ENCODE results near the gene ZNF536.
"Not testable (repeated sequence)": the region's sequence is repeated elsewhere in the genome, so short reads cannot be mapped to it uniquely, and the experiment has no call there.

The ZNF536 gene

GRCh38 chr19:30450100-30450499 lies 77.9 kb downstream of the ZNF536 start:
- DNase-seq: no peak

GRCh38 chr19:30450835-30451321 lies 78.7 kb downstream of the ZNF536 start:
- DNase-seq: no peak

GRCh38 chr19:30452931-30453330 lies 80.7 kb downstream of the ZNF536 start:
- no peak for DNase-seq

GRCh38 chr19:30453743-30454142 lies 81.6 kb downstream of the ZNF536 start:
- no peak for DNase-seq

GRCh38 chr19:30455881-30456280 lies 83.7 kb downstream of the ZNF536 start:
- no peak for DNase-seq

GRCh38 chr19:30457484-30457883 lies 85.3 kb downstream of the ZNF536 start:
- no peak for DNase-seq

- no peak for DNase-seq
Measured at GRCh38 chr19:30459859-30460258, 87.7 kb downstream of the ZNF536 start.

- DNase-seq: no peak
Measured at GRCh38 chr19:30464162-30464561, 92.0 kb downstream of the ZNF536 start.

GRCh38 chr19:30466598-30466997 lies 94.4 kb downstream of the ZNF536 start:
- DNase-seq: not testable (repeated sequence)

GRCh38 chr19:30467239-30467638 lies 95.1 kb downstream of the ZNF536 start:
- DNase-seq: no peak

- no peak for DNase-seq
Measured at GRCh38 chr19:30469774-30470173, 97.6 kb downstream of the ZNF536 start.

- DNase-seq: no peak
Measured at GRCh38 chr19:30471441-30471840, 99.3 kb downstream of the ZNF536 start.

- DNase-seq: no peak
Measured at GRCh38 chr19:30473334-30473867, 101.2 kb downstream of the ZNF536 start.

GRCh38 chr19:30476997-30477396 lies 104.8 kb downstream of the ZNF536 start:
- no peak for DNase-seq

- no peak for DNase-seq
Measured at GRCh38 chr19:30479231-30479630, 107.0 kb downstream of the ZNF536 start.

GRCh38 chr19:30480097-30480496 lies 107.9 kb downstream of the ZNF536 start:
- no peak for DNase-seq

GRCh38 chr19:30481063-30481462 lies 108.9 kb downstream of the ZNF536 start:
- DNase-seq: no peak

- DNase-seq: no peak
Measured at GRCh38 chr19:30481823-30482222, 109.6 kb downstream of the ZNF536 start.

- no peak for DNase-seq
Measured at GRCh38 chr19:30482956-30483355, 110.8 kb downstream of the ZNF536 start.

GRCh38 chr19:30486250-30486649 lies 114.1 kb downstream of the ZNF536 start:
- not testable (repeated sequence) for DNase-seq

- DNase-seq: no peak
Measured at GRCh38 chr19:30487178-30487577, 115.0 kb downstream of the ZNF536 start.

- no peak for DNase-seq
Measured at GRCh38 chr19:30488191-30488590, 116.0 kb downstream of the ZNF536 start.

- no peak for DNase-seq
Measured at GRCh38 chr19:30490760-30491159, 118.6 kb downstream of the ZNF536 start.

GRCh38 chr19:30492586-30493270 lies 120.5 kb downstream of the ZNF536 start:
- no peak for DNase-seq

- DNase-seq: no peak
Measured at GRCh38 chr19:30497034-30497433, 124.8 kb downstream of the ZNF536 start.

Measured in stimulated activated naive CD4-positive, alpha-beta T cell treated with Interleukin-2 at 50 U/mL for 16 hours (primary cell).